PC-3 (cell line): ENCODE results near the gene SCARB2. TPM values are rescaled to one million over a fixed set of nuclear protein-coding genes. Genes with fewer than 3 reads are reported as not detected.

Experiments used
- ATAC-seq: fragments of 200-7000 bp; cut with Tn5 transposase; 2 replicates; pipeline ENCODE4 v1.9.1; 2020; ENCODE audit warnings: mild to moderate bottlenecking, moderate library complexity
- Bru-seq: library from RNA; stranded (reverse); fragments of 400-500 nt; gene quantifications from one replicate; lab custom pipeline; 2021; lab: Mats Ljungman, UMichigan
- BruChase-seq, 2 experiments: library from RNA; stranded (reverse); fragments of 400-500 nt; gene quantifications; one replicate each; lab custom pipeline; 2021; lab: Mats Ljungman, UMichigan
- BruUV-seq: library from RNA; stranded (reverse); fragments of 400-500 nt; replicated peaks from 2 replicates; lab custom pipeline; 2021; lab: Mats Ljungman, UMichigan
- CTCF ChIA-PET: fragments of 300-600 bp; sonication (Branson Sonifier 250); formaldehyde crosslinking; loops from one replicate; lab custom pipeline; 2022; ENCODE audit warnings: antibody characterized with exemption; lab: Charles Lee
- POLR2A ChIA-PET: fragments of 300-600 bp; sonication (Branson Sonifier 250); formaldehyde crosslinking; loops from one replicate; lab custom pipeline; 2022; ENCODE audit warnings: antibody characterized with exemption; ENCODE audit not compliant: unreplicated experiment; lab: Charles Lee
- DNase-seq: peaks from one replicate; pipeline ENCODE4 v3.0.0-alpha.2; 2015
- H2AFZ ChIP-seq: fragments of 300-600 bp; sonication (generic); 2 replicates; pipeline ENCODE4 v1.6.0; 2016; ENCODE audit warnings: antibody characterized with exemption, low read length
- H3F3A ChIP-seq: fragments of 300-600 bp; sonication (generic); one replicate; pipeline ENCODE4 v1.6.0; 2017; ENCODE audit warnings: antibody characterized with exemption, low read length, control low read depth, mild to moderate bottlenecking; ENCODE audit not compliant: unreplicated experiment
- H3K27ac ChIP-seq: fragments of 300-600 bp; sonication (generic); 2 replicates; pipeline ENCODE4 v1.5.1; 2016; ENCODE audit warnings: mild to moderate bottlenecking, low read length
- H3K27me3 ChIP-seq: fragments of 300-600 bp; sonication (generic); 2 replicates; pipeline ENCODE4 v1.6.1; 2016; ENCODE audit warnings: low read length, mixed read lengths
- H3K36me3 ChIP-seq: fragments of 300-600 bp; sonication (generic); 2 replicates; pipeline ENCODE4 v1.6.1; 2016; ENCODE audit warnings: low read depth, mixed run types, low read length, mixed read lengths
- H3K4me1 ChIP-seq: fragments of 300-600 bp; sonication (generic); 2 replicates; pipeline ENCODE4 v1.5.1; 2016; ENCODE audit warnings: low read length; ENCODE audit not compliant: insufficient read depth
- H3K4me2 ChIP-seq: fragments of 300-600 bp; sonication (generic); 2 replicates; pipeline ENCODE4 v1.6.0; 2016; ENCODE audit warnings: low read length
- H3K4me3 ChIP-seq: fragments of 300-600 bp; sonication (generic); 2 replicates; pipeline ENCODE4 v1.5.1; 2016; ENCODE audit warnings: mild to moderate bottlenecking, low read length, mixed read lengths
- H3K79me2 ChIP-seq: fragments of 300-600 bp; sonication (generic); 2 replicates; pipeline ENCODE4 v1.6.1; 2017; ENCODE audit warnings: low read length, mixed read lengths
- H3K9ac ChIP-seq: fragments of 300-600 bp; sonication (generic); 2 replicates; pipeline ENCODE4 v1.6.0; 2016; ENCODE audit warnings: mild to moderate bottlenecking, low read length
- H3K9me2 ChIP-seq: fragments of 300-600 bp; sonication (generic); replicated peaks from 2 replicates; pipeline ENCODE4 v1.6.1; 2016; ENCODE audit warnings: mixed run types, low read length, mixed read lengths
- H3K9me3 ChIP-seq: fragments of 300-600 bp; sonication (generic); 2 replicates; pipeline ENCODE4 v1.6.1; 2016; ENCODE audit warnings: low read length, mixed read lengths
- H4K20me1 ChIP-seq: fragments of 300-600 bp; sonication (generic); 2 replicates; pipeline ENCODE4 v1.6.1; 2016; ENCODE audit warnings: low read length, mixed read lengths
- CTCF ChIP-seq: fragments of 300-600 bp; sonication (generic); conservative IDR thresholded peaks from 2 replicates; pipeline ENCODE4 v1.5.1; 2017; ENCODE audit warnings: antibody characterized with exemption, low read depth, mild to moderate bottlenecking, low read length
- EZH2 ChIP-seq: fragments of 300-600 bp; sonication (generic); IDR thresholded peaks from one replicate; pipeline ENCODE4 v1.6.1; 2017; ENCODE audit warnings: antibody characterized with exemption, mild to moderate bottlenecking, low read length; ENCODE audit not compliant: unreplicated experiment
- EZH2phosphoT487 ChIP-seq: fragments of 300-600 bp; sonication (generic); IDR thresholded peaks from 2 replicates; pipeline ENCODE4 v1.6.1; 2018; ENCODE audit warnings: mild to moderate bottlenecking, antibody characterized with exemption, low read length, borderline replicate concordance
- intact Hi-C: fragments of 100-400 bp; cut with micrococcal nuclease; formaldehyde crosslinking; loops from 2 replicates; pipeline ENCODE4 v1.9.0; 2023
- long read RNA-seq: library from polyadenylated mRNA; unstranded; transcript quantifications from one replicate; pipeline ENCODE4 v2.0.0, GENCODE V29; 2021; ENCODE audit not compliant: unreplicated experiment
- total RNA-seq: library from RNA; depleted of rRNA; stranded (reverse); fragments of >200 nt; gene quantifications from 2 replicates; pipeline ENCODE4 v1.2.3, GENCODE V29; 2014; rRNA removed

The SCARB2 gene
- total RNA-seq, result 40.6 and 56.3 TPM in 2 replicates
- Bru-seq, nascent RNA, result percentile 72 among the genes with signal in this experiment
- percentile 73 among the genes with signal in this experiment for BruChase-seq, experiment 1, labeled RNA remaining after a 6-hour chase
- BruChase-seq, experiment 2, labeled RNA remaining after a 2-hour chase, result percentile 68 among the genes with signal in this experiment
- long read RNA-seq, full-length matches to known transcripts, result 99 of 126 reads
- long read RNA-seq, partial matches to known transcripts, result 10 of 126 reads
- long read RNA-seq, other reads (novel, unspliced or antisense), result 17 of 126 reads

- Histone ChIP-seq H3K9me2 (no peaks in the 10 kb centered on the region), H3K27ac (peak within 1 kb of the TSS; percentile 74), H3K4me1 (peaks cover 53% of the 10 kb centered on the region), H2AFZ (peak within 1 kb of the TSS; percentile 97), H3F3A (no peaks in the 10 kb centered on the region), H3K36me3 (no peaks in the 10 kb centered on the region), H3K9me3 (no peaks in the 10 kb centered on the region), H3K27me3 (no peaks in the 10 kb centered on the region), H3K9ac (peak within 1 kb of the TSS; percentile 82), H3K4me3 (peak within 1 kb of the TSS; percentile 90), H4K20me1 (0 out of 2 replicates have a peak, but pooled peaks cover 7% of the 10 kb centered on the region), H3K79me2 (peaks cover 48% of the 10 kb centered on the region), H3K4me2 (peak within 1 kb of the TSS; percentile 99)
- BruUV-seq, result no TSS peak
- DNase-seq (peak; percentile 78), ATAC-seq (peak; percentile 78)
- TF ChIP-seq EZH2phosphoT487, result peak; percentile 55; the same call in 1 of the 2 replicates
- no peak for TF ChIP-seq CTCF
- TF ChIP-seq EZH2, result no peak
- POLR2A ChIA-PET, result no interaction called here
- intact Hi-C loops, result loop anchor here (2.0 to 10.0 kb wide), 2 partner anchors 19 to 91 kb away; partner anchors contain the start of gene STBD1
- CTCF ChIA-PET, result no interaction called here
Measured at GRCh38 chr4:76213415-76214176, at the start of gene SCARB2. Gene SCARB2 (minus strand): TSS chr4:76213824. CDS start chr4:76213543, 281 bp downstream.

- no TSS peak for BruUV-seq
- Histone ChIP-seq H3K27ac (no peak overlapping the region), H3K36me3 (no peaks in the 10 kb centered on the region), H3K4me1 (no peaks in the 10 kb centered on the region), H2AFZ (no peak overlapping the region), H3K79me2 (no peaks in the 10 kb centered on the region), H3K9me2 (no peaks in the 10 kb centered on the region), H3K27me3 (no peaks in the 10 kb centered on the region), H3K4me3 (no peak overlapping the region), H3F3A (no peaks in the 10 kb centered on the region), H3K9ac (no peak overlapping the region), H4K20me1 (no peaks in the 10 kb centered on the region), H3K4me2 (no peak overlapping the region), H3K9me3 (no peaks in the 10 kb centered on the region)
- ATAC-seq (no peak), DNase-seq (no peak)
- intact Hi-C loops, result no loop called here
- ChIA-PET CTCF (interaction anchor here (0.7 kb wide), 1 partner anchor 131 kb away, joined by 4 read pairs; no protein-coding TSS in a partner anchor), POLR2A (no interaction called here)
- TF ChIP-seq EZH2phosphoT487 (no peak), CTCF (no peak), EZH2 (no peak)
Measured at GRCh38 chr4:76260571-76260970, 46.9 kb upstream of the SCARB2 start.
